Trophoblast cell (in vitro differentiated cells and primary cell): ENCODE data around the gene SULT1C4.

Experiments used
- DNase-seq, 2 donors: peaks; one replicate each; pipeline ENCODE4 v3.0.0-alpha.2; 2016
- H2AFZ ChIP-seq: 2 replicates; pipeline ENCODE4 v1.6.1; 2013; ENCODE audit warnings: low read length, moderate library complexity, mild to moderate bottlenecking; ENCODE audit not compliant: insufficient read depth, poor library complexity
- H2AK5ac ChIP-seq: 2 replicates; pipeline ENCODE4 v1.6.1; 2013; ENCODE audit warnings: mild to moderate bottlenecking, low read length
- H2BK120ac ChIP-seq: 2 replicates; pipeline ENCODE4 v1.6.1; 2013; ENCODE audit warnings: low read length, mild to moderate bottlenecking, moderate library complexity; ENCODE audit not compliant: insufficient read depth, poor library complexity
- H2BK12ac ChIP-seq: 2 replicates; pipeline ENCODE4 v1.6.1; 2013; ENCODE audit warnings: mild to moderate bottlenecking, low read length, moderate library complexity
- H2BK5ac ChIP-seq: 2 replicates; pipeline ENCODE4 v1.6.1; 2013; ENCODE audit warnings: low read length, low read depth, moderate library complexity, mild to moderate bottlenecking; ENCODE audit not compliant: poor library complexity
- H3K14ac ChIP-seq: 2 replicates; pipeline ENCODE4 v1.6.1; 2013; ENCODE audit warnings: mild to moderate bottlenecking, low read length
- H3K18ac ChIP-seq: 2 replicates; pipeline ENCODE4 v1.6.1; 2013; ENCODE audit warnings: mild to moderate bottlenecking, low read length
- H3K23ac ChIP-seq: 2 replicates; pipeline ENCODE4 v1.6.1; 2013; ENCODE audit warnings: low read length
- H3K27ac ChIP-seq: 2 replicates; pipeline ENCODE4 v1.5.1; 2013; ENCODE audit warnings: low read depth, mild to moderate bottlenecking, inconsistent platforms, low read length, moderate library complexity
- H3K27me3 ChIP-seq: 2 replicates; pipeline ENCODE4 v1.6.1; 2013; ENCODE audit warnings: inconsistent platforms, mild to moderate bottlenecking, low read length, moderate library complexity; ENCODE audit not compliant: insufficient read depth
- H3K36me3 ChIP-seq, 2 experiments: 1 replicate in 1 of 2; 2 replicates in 1 of 2; pipeline ENCODE4 v1.6.1; 2013; ENCODE audit warnings: low read length in 2 of 2, mild to moderate bottlenecking in 2 of 2, moderate library complexity in 1 of 2; ENCODE audit not compliant: insufficient read depth in 2 of 2, control insufficient read depth in 1 of 2
- H3K4ac ChIP-seq: 2 replicates; pipeline ENCODE4 v1.6.1; 2013; ENCODE audit warnings: low read depth, mild to moderate bottlenecking, low read length, moderate library complexity
- H3K4me1 ChIP-seq, 2 experiments: 1 replicate in 1 of 2; 2 replicates in 1 of 2; pipeline ENCODE4 v1.6.1; 2013; ENCODE audit warnings: low read length in 2 of 2, mild to moderate bottlenecking in 2 of 2, moderate library complexity in 1 of 2; ENCODE audit not compliant: insufficient read depth in 2 of 2, control insufficient read depth in 1 of 2
- H3K4me2 ChIP-seq: 2 replicates; pipeline ENCODE4 v1.6.1; 2013; ENCODE audit warnings: inconsistent platforms, mild to moderate bottlenecking, low read length, moderate library complexity
- H3K4me3 ChIP-seq: 2 replicates; pipeline ENCODE4 v1.5.1; 2013; ENCODE audit warnings: mild to moderate bottlenecking, low read depth, low read length, inconsistent platforms
- H3K79me1 ChIP-seq: one replicate; pipeline ENCODE4 v1.6.1; 2013; ENCODE audit warnings: low read length
- H3K79me2 ChIP-seq: 2 replicates; pipeline ENCODE4 v1.6.1; 2013; ENCODE audit warnings: low read length, mild to moderate bottlenecking; ENCODE audit not compliant: control insufficient read depth, insufficient read depth, poor library complexity
- H3K9ac ChIP-seq: 2 replicates; pipeline ENCODE4 v1.6.1; 2013; ENCODE audit warnings: mild to moderate bottlenecking, low read length
- H3K9me3 ChIP-seq: 2 replicates; pipeline ENCODE4 v1.6.1; 2013; ENCODE audit warnings: low read depth, mild to moderate bottlenecking, control low read depth, inconsistent platforms, low read length; ENCODE audit not compliant: insufficient read depth
- H4K12ac ChIP-seq: 2 replicates; pipeline ENCODE4 v1.6.1; 2013; ENCODE audit warnings: low read depth, mild to moderate bottlenecking, low read length, moderate library complexity
- H4K8ac ChIP-seq: 2 replicates; pipeline ENCODE4 v1.6.1; 2013; ENCODE audit warnings: low read depth, mild to moderate bottlenecking, low read length, moderate library complexity
- H4K91ac ChIP-seq: one replicate; pipeline ENCODE4 v1.6.1; 2013; ENCODE audit warnings: low read depth, mild to moderate bottlenecking, low read length, moderate library complexity
- WGBS: extraction: QIAGEN DNeasy Blood & Tissue Kit; methylation state at CpG from one replicate; pipeline ENCODE4 v1.1.7; 2013; ENCODE audit warnings: missing lambda C conversion rate; ENCODE audit not compliant: insufficient read length, insufficient coverage; ENCODE audit errors: extremely low coverage; 5-methylcytosine and 5-hydroxymethylcytosine counted together

SULT1C4 gene

DNA sequence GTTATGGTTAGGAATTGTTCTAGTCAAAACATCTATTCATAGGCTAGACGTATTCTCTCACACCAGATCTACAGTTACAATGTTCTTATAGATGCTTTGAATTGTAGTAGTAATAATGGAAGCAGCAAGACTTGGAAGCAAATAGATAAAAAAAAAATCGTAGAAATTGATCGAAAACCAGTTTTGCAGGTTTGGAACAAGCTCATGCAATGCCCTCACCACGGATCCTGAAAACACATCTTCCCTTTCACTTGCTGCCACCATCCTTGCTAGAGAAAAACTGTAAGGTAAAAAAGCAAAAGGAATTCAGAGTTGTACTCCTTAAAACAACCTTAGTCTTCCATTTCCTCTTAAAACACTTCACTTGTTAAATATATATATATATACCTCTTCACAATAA is 4.4 kb downstream of the SULT1C4 start:
- Histone ChIP-seq H2BK5ac (no peak overlapping the region), H3K9me3 (no peaks in the 10 kb centered on the region), H3K14ac (no peak overlapping the region), H4K8ac (no peak overlapping the region), H4K91ac (no peak overlapping the region), H3K27me3 (no peaks in the 10 kb centered on the region), H3K23ac (no peak overlapping the region), H2AFZ (no peak overlapping the region), H2AK5ac (no peak overlapping the region), H2BK12ac (no peak overlapping the region), H3K79me2 (no peaks in the 10 kb centered on the region), H2BK120ac (no peak overlapping the region), H3K27ac (no peak overlapping the region), H4K12ac (no peak overlapping the region), H3K4ac (no peak overlapping the region), H3K4me1 (peaks cover 2 to 9% of the 10 kb centered on the region in 2 experiments), H3K4me3 (no peak overlapping the region), H3K18ac (no peak overlapping the region), H3K36me3 (no peaks in the 10 kb centered on the region), H3K79me1 (no peaks in the 10 kb centered on the region), H3K4me2 (no peak overlapping the region), H3K9ac (no peak overlapping the region)
- peak in 1 of 2 donors; percentile 33 for DNase-seq
- no CpG with 5 or more reads among the region's 4 CpGs for WGBS

DNA sequence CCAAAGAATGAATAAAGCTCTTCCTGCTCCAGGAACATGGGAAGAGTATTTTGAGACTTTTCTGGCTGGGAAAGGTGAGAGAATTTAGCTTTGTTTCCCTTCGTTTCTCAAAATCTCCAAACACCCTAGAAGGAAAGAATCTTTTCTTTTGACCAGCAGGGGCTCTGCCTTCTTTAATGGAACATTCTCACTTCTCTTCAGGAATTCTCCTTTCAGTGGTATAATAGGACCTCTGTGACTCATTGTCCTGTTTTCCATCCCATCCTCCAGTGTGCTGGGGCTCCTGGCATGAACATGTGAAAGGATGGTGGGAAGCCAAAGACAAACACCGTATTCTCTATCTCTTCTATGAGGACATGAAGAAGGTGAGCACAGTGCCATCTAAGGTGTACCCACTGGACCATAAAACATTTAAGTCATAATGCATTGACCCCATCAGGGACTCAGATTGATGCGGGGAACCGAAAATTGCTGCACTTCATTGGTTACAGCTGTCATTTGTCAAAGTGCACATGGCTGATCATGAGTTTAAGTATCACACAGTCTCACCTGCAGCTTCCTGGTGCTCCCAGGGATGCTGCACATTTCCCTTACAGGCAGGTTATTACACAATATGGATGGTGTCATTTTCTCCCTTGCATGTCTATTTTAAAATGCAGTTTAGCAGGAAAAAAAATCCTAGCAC is 5.5 kb downstream of the SULT1C4 start:
- Histone ChIP-seq H3K4me1 (peaks cover 2 to 3% of the 10 kb centered on the region in 2 experiments), H4K8ac (no peak overlapping the region), H3K18ac (no peak overlapping the region), H3K9me3 (no peaks in the 10 kb centered on the region), H3K27ac (no peak overlapping the region), H3K23ac (no peak overlapping the region), H3K79me1 (no peaks in the 10 kb centered on the region), H2BK12ac (no peak overlapping the region), H2AK5ac (no peak overlapping the region), H3K4me3 (no peak overlapping the region), H3K27me3 (no peaks in the 10 kb centered on the region), H2BK5ac (no peak overlapping the region), H4K91ac (no peak overlapping the region), H2AFZ (no peak overlapping the region), H4K12ac (no peak overlapping the region), H3K79me2 (no peaks in the 10 kb centered on the region), H2BK120ac (no peak overlapping the region), H3K4me2 (no peak overlapping the region), H3K14ac (no peak overlapping the region), H3K36me3 (no peaks in the 10 kb centered on the region), H3K9ac (no peak overlapping the region), H3K4ac (no peak overlapping the region)
- DNase-seq: peak in 1 of 2 donors; percentile 65
- WGBS: no CpG with 5 or more reads among the region's 4 CpGs

DNA sequence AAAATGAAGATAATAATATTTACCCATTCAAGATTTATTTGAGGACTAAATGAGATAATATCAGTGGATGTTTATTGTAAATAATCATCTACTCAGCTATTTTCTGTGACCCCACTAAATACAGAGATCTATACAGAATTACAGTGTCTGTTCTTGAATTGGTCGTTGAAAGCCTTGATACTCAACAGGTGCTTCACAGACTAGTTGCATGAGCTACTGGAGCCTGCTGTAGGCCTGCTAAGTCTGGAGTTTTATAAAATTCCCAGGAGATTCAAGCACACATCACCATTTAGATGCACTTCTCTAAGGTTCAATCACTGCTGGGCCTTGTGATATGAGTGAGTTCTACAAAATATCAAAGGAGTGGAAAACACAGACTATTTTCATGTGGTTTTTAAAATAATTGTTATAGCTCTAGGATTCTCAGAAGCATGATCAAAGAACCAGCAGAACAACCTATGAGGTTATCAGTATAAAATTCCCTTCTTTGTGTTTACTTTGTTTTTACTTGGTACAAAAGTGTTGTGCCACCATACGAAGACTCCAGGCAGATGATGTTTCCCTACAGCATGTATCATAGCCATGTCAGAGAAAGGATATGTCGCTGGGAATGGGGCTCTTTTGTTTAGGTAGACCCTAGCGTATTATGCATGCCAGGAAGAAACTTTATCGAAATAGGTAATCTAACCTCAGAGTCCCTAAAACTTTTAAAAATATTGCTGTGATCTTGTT is 7.1 kb downstream of the SULT1C4 start:
- H4K91ac ChIP-seq: no peak overlapping the region
- no peak overlapping the region for H4K8ac ChIP-seq
- no peak overlapping the region for H2AK5ac ChIP-seq
- no peak overlapping the region for H2BK120ac ChIP-seq
- no CpG with 5 or more reads among the region's 5 CpGs for WGBS
- H3K23ac ChIP-seq: no peak overlapping the region
- H4K12ac ChIP-seq: no peak overlapping the region
- H3K14ac ChIP-seq: no peak overlapping the region
- H3K18ac ChIP-seq: no peak overlapping the region
- H2AFZ ChIP-seq: no peak overlapping the region
- no peaks in the 10 kb centered on the region for H3K27me3 ChIP-seq
- H3K9ac ChIP-seq: no peak overlapping the region
- no peaks in the 10 kb centered on the region for H3K79me1 ChIP-seq
- no peak overlapping the region for H3K4me3 ChIP-seq
- H2BK5ac ChIP-seq: no peak overlapping the region
- no peak overlapping the region for H3K4ac ChIP-seq
- no peaks in the 10 kb centered on the region for H3K79me2 ChIP-seq
- peaks cover 2% of the 10 kb centered on the region in 2 experiments for H3K4me1 ChIP-seq
- no peak overlapping the region for H3K27ac ChIP-seq
- H3K36me3 ChIP-seq: no peaks in the 10 kb centered on the region
- no peaks in the 10 kb centered on the region for H3K9me3 ChIP-seq
- H3K4me2 ChIP-seq: no peak overlapping the region
- DNase-seq: no peak
- no peak overlapping the region for H2BK12ac ChIP-seq

DNA sequence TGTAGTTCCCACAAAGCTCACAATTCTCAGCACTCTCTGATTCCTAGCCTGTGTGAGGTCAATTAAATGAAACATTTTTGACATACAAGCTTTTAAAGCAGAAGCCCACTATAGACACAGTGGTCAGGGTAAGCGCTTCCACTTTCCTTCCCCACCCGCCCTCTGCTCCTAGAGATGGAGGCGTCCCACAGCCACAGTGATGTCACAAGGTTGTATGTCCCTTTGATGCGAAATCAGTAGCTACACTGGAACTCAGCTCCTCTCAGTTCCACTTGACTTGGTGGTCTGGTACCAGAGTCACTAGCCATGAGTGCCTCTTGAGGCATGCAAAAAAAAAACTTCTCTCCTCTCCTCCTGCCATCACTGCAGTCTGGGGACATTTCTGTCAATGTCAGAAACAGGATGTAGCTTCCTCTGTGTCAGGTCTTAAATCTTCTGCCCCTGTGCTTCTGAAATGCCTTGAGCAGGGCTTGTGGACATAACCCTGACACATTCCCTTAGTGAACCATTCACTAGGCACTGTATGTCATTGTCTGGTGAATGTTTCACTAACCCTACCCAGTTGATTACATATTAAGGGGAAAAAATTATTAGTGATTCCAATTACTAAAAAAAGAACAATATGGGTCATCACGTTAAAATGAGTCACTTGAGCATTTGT is 7.8 kb downstream of the SULT1C4 start:
- no peak overlapping the region for H3K4ac ChIP-seq
- H3K79me2 ChIP-seq: no peaks in the 10 kb centered on the region
- H3K79me1 ChIP-seq: no peaks in the 10 kb centered on the region
- DNase-seq: no peak
- peaks cover 2% of the 10 kb centered on the region in 2 experiments for H3K4me1 ChIP-seq
- no peaks in the 10 kb centered on the region for H3K36me3 ChIP-seq
- H4K12ac ChIP-seq: no peak overlapping the region
- no peak overlapping the region for H3K14ac ChIP-seq
- WGBS: no CpG with 5 or more reads among the region's 5 CpGs
- H3K9me3 ChIP-seq: no peaks in the 10 kb centered on the region
- no peak overlapping the region for H2AK5ac ChIP-seq
- H3K9ac ChIP-seq: no peak overlapping the region
- H3K23ac ChIP-seq: no peak overlapping the region
- no peak overlapping the region for H3K4me3 ChIP-seq
- no peak overlapping the region for H4K91ac ChIP-seq
- no peak overlapping the region for H2BK120ac ChIP-seq
- no peak overlapping the region for H3K4me2 ChIP-seq
- no peak overlapping the region for H2BK5ac ChIP-seq
- no peak overlapping the region for H2AFZ ChIP-seq
- H3K27me3 ChIP-seq: no peaks in the 10 kb centered on the region
- H4K8ac ChIP-seq: no peak overlapping the region
- H3K18ac ChIP-seq: no peak overlapping the region
- H3K27ac ChIP-seq: no peak overlapping the region
- no peak overlapping the region for H2BK12ac ChIP-seq
